ES-I3 (cell line): Measurements from ENCODE around the gene PRICKLE4.

ENCODE experiments used
- H3K36me3 ChIP-seq: 2 replicates; pipeline ENCODE4 v1.6.1; 2013; ENCODE audit warnings: mild to moderate bottlenecking, low read length, control low read depth, moderate library complexity; ENCODE audit not compliant: insufficient read depth
- H3K4me1 ChIP-seq: 2 replicates; pipeline ENCODE4 v1.6.1; 2013; ENCODE audit warnings: mild to moderate bottlenecking, control low read depth, low read length; ENCODE audit not compliant: insufficient read depth
- H3K9ac ChIP-seq: 2 replicates; pipeline ENCODE4 v1.6.1; 2013; ENCODE audit warnings: low read depth, mild to moderate bottlenecking, low read length, moderate library complexity
- H3K9me3 ChIP-seq: 2 replicates; pipeline ENCODE4 v1.6.1; 2013; ENCODE audit warnings: mild to moderate bottlenecking, low read length, moderate library complexity; ENCODE audit not compliant: control insufficient read depth, insufficient read depth

Gene PRICKLE4

GRCh38 chr6:41780551-41781365 is at the start of gene PRICKLE4:
TSS of gene PRICKLE4 (plus strand) at chr6:41780782. CDS start at chr6:41783474, 2,692 bp downstream.
- H3K4me1 ChIP-seq: no peaks in the 10 kb centered on the region
- no peaks in the 10 kb centered on the region for H3K36me3 ChIP-seq
- H3K9ac ChIP-seq: peak within 1 kb of the TSS; percentile 81
- no peaks in the 10 kb centered on the region for H3K9me3 ChIP-seq

DNA sequence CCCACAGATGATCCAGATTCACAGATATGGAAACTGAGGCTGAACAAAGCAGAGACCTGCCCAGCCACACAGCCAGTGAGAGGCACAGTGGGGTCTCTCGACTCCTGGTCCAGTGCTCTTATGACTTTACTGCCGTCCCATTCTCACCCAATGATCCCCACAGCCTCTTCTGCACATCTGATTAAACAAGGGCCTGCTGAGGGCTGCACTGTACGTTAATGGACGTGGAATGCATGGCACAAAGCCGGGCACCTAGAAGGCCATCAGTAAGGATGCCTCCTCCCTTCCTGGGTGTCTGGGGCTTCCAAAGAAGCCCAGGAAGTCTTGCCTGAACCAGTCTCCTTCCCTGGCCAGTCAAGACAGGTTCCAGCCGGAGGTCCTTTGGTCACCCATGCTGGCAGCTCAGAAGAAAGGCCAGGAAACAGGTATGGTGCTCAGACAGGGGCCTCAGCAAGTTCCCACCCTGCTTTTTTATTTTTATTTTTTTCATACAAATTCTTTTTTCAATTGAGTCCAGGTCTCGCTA is 49.0 kb upstream of the PRICKLE4 start:
- peaks cover 14% of the 10 kb centered on the region for H3K4me1 ChIP-seq
- no peaks in the 10 kb centered on the region for H3K9me3 ChIP-seq
- no peak overlapping the region for H3K9ac ChIP-seq

DNA sequence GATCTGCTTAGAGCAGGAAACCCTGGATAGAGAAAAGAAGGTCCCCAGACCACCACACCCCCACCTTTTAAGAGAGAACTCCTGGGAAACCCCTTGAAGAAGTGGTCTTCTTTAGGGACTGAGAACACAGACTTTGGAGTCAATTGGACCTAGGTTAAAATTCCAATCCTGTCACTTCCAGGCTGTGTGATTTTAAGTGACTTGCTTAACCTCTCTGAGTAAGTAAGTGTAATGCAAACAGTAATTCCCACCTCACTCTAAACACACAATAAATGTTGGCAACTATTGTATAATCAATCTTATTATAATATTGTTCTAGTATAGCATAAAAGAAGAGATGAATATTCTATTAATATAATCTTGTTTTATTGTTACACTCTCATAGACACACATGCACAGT is 48.4 kb upstream of the PRICKLE4 start:
- Histone ChIP-seq H3K9me3 (no peaks in the 10 kb centered on the region), H3K4me1 (peaks cover 14% of the 10 kb centered on the region), H3K36me3 (no peaks in the 10 kb centered on the region), H3K9ac (no peak overlapping the region)

More for the DNA sequence above, 49.0 kb upstream of the PRICKLE4 start:
- H3K36me3 ChIP-seq: no peaks in the 10 kb centered on the region

GRCh38 chr6:41732591-41733359 is 47.8 kb upstream of the PRICKLE4 start:
- Histone ChIP-seq H3K36me3 (no peaks in the 10 kb centered on the region), H3K9me3 (no peaks in the 10 kb centered on the region), H3K9ac (peak overlapping the region; percentile 57; the same call in 1 of the 2 replicates), H3K4me1 (peaks cover 14% of the 10 kb centered on the region)

- Histone ChIP-seq H3K9me3 (no peaks in the 10 kb centered on the region), H3K4me1 (peaks cover 14% of the 10 kb centered on the region), H3K9ac (peak overlapping the region; percentile 57; the same call in 1 of the 2 replicates), H3K36me3 (no peaks in the 10 kb centered on the region)
Observed at GRCh38 chr6:41733360-41733706, 47.2 kb upstream of the PRICKLE4 start.

- Histone ChIP-seq H3K36me3 (no peaks in the 10 kb centered on the region), H3K9ac (peak overlapping the region; percentile 57; the same call in 1 of the 2 replicates), H3K9me3 (no peaks in the 10 kb centered on the region), H3K4me1 (peaks cover 15% of the 10 kb centered on the region)
Observed at GRCh38 chr6:41733707-41734665, 46.6 kb upstream of the PRICKLE4 start.

DNA sequence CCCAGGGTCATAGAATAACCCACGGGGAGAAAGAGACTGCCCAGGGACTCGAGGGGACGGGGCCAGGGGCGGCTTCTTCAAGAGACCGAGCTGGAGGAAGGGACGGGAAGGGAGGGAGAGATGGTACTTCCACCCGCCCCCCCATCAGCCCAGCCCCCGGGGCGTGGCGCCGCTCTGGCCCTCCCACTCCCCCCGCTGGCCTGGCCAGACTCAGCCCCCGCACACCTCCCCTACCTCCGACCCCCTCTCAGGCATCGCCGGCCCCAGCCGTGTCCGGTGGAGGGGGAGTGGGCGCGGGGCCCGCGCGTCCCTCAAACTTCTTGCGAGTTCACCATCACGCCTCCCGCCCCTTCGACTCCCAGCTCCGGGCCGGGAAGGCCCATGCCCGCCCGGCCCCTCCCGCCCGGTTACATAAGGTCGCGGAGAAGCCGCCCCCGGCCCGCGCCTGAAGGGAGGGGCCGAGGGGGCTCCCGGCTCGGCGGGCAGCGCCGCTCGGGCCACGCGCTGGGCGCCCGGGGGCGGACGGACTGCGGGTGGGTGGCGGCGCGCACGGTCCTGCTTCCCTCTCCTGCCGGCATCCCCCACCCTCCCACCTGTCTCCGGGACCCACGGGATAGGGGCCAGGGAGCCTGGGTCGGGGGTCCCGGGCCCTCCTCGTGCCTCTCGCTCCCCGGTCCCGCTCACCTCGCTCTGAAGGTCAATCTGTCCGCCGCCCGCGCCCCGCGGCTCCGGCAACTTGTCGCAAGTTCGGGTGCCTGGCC is 45.7 kb upstream of the PRICKLE4 start:
- no peaks in the 10 kb centered on the region for H3K36me3 ChIP-seq
- peak overlapping the region; percentile 49; the same call in 1 of the 2 replicates for H3K9ac ChIP-seq
- H3K4me1 ChIP-seq: peaks cover 14% of the 10 kb centered on the region
- H3K9me3 ChIP-seq: no peaks in the 10 kb centered on the region

- Histone ChIP-seq H3K9me3 (no peaks in the 10 kb centered on the region), H3K9ac (peak within 1 kb of the TSS; percentile 49; the same call in 1 of the 2 replicates), H3K36me3 (no peaks in the 10 kb centered on the region), H3K4me1 (peaks cover 14% of the 10 kb centered on the region)
Observed at GRCh38 chr6:41735427-41736185, 45.0 kb upstream of the PRICKLE4 start, which contains the start of gene TFEB. TSS of gene TFEB (minus strand) at chr6:41735608. CDS start at chr6:41691213, 44,395 bp downstream.

GRCh38 chr6:41736186-41736733 is 44.3 kb upstream of the PRICKLE4 start:
- no peaks in the 10 kb centered on the region for H3K36me3 ChIP-seq
- H3K9me3 ChIP-seq: no peaks in the 10 kb centered on the region
- H3K4me1 ChIP-seq: peaks cover 14% of the 10 kb centered on the region
- H3K9ac ChIP-seq: peak overlapping the region; percentile 46; the same call in 1 of the 2 replicates

GRCh38 chr6:41736800-41737555 is 43.6 kb upstream of the PRICKLE4 start:
- Histone ChIP-seq H3K4me1 (peaks cover 14% of the 10 kb centered on the region), H3K36me3 (no peaks in the 10 kb centered on the region), H3K9ac (no peak overlapping the region), H3K9me3 (no peaks in the 10 kb centered on the region)

GRCh38 chr6:41737591-41738130 is 42.9 kb upstream of the PRICKLE4 start:
- peaks cover 10% of the 10 kb centered on the region for H3K4me1 ChIP-seq

GRCh38 chr6:41739041-41739440 is 41.5 kb upstream of the PRICKLE4 start:
- peaks cover 7% of the 10 kb centered on the region; the same call in 1 of the 2 replicates for H3K4me1 ChIP-seq
- no peaks in the 10 kb centered on the region for H3K36me3 ChIP-seq
- no peaks in the 10 kb centered on the region for H3K9me3 ChIP-seq
- H3K9ac ChIP-seq: no peak overlapping the region

More at GRCh38 chr6:41737591-41738130, 42.9 kb upstream of the PRICKLE4 start:
- Histone ChIP-seq H3K9ac (no peak overlapping the region), H3K9me3 (no peaks in the 10 kb centered on the region), H3K36me3 (no peaks in the 10 kb centered on the region)
